HEK293T (cell line): Measurements from ENCODE around the gene PBRM1.
A peak's percentile ranks its signal among the peaks of the same experiment; 100 is the strongest.

Experiments used
- CTCF ChIA-PET: fragments of 350-600 bp; formaldehyde crosslinking; extraction: SDS; loops from one replicate; lab custom pipeline; 2021; ENCODE audit warnings: antibody characterized with exemption, inconsistent platforms; lab: Yijun Ruan, JAX
- POLR2A ChIA-PET: fragments of 350-600 bp; formaldehyde crosslinking; extraction: SDS; loops from one replicate; lab custom pipeline; 2020; ENCODE audit warnings: antibody characterized with exemption, inconsistent platforms; lab: Yijun Ruan, JAX
- DNase-seq: peaks from one replicate; pipeline ENCODE4 v3.0.0; 2012; ENCODE audit warnings: mixed read lengths; ENCODE audit errors: extremely low spot score
- ARNT ChIP-seq: fragments of 450-650 bp; IDR thresholded peaks from 2 replicates; pipeline ENCODE4 v1.6.1; 2017; ENCODE audit warnings: mild to moderate bottlenecking
- BHLHE40 ChIP-seq: fragments of 450-650 bp; IDR thresholded peaks from 2 replicates; pipeline ENCODE4 v1.6.1; 2016; ENCODE audit warnings: mild to moderate bottlenecking, moderate library complexity, borderline replicate concordance
- CTBP1 ChIP-seq: fragments of 450-650 bp; IDR thresholded peaks from 2 replicates; pipeline ENCODE4 v1.6.1; 2016; ENCODE audit warnings: borderline replicate concordance
- ELF4 ChIP-seq: fragments of 450-650 bp; IDR thresholded peaks from 2 replicates; pipeline ENCODE4 v1.6.1; 2017; ENCODE audit warnings: antibody characterized with exemption
- FOXA1 ChIP-seq: fragments of 450-650 bp; IDR thresholded peaks from 2 replicates; pipeline ENCODE4 v1.6.1; 2016; ENCODE audit warnings: mild to moderate bottlenecking
- FOXK2 ChIP-seq: fragments of 450-650 bp; IDR thresholded peaks from 2 replicates; pipeline ENCODE4 v1.6.1; 2016; ENCODE audit warnings: mild to moderate bottlenecking
- FOXM1 ChIP-seq: fragments of 450-650 bp; IDR thresholded peaks from 2 replicates; pipeline ENCODE4 v1.6.1; 2017; ENCODE audit warnings: mild to moderate bottlenecking, borderline replicate concordance
- HDGF ChIP-seq: fragments of 450-650 bp; IDR thresholded peaks from 2 replicates; pipeline ENCODE4 v1.6.1; 2017; ENCODE audit warnings: antibody characterized with exemption, borderline replicate concordance
- L3MBTL2 ChIP-seq: fragments of 450-650 bp; conservative IDR thresholded peaks from 2 replicates; pipeline ENCODE4 v1.6.1; 2016; ENCODE audit warnings: mild to moderate bottlenecking
- LEF1 ChIP-seq: fragments of 450-650 bp; IDR thresholded peaks from 2 replicates; pipeline ENCODE4 v1.6.1; 2017; ENCODE audit warnings: mild to moderate bottlenecking, borderline replicate concordance
- NFRKB ChIP-seq: fragments of 450-650 bp; IDR thresholded peaks from 2 replicates; pipeline ENCODE4 v1.6.1; 2016; ENCODE audit warnings: mild to moderate bottlenecking, moderate library complexity
- PKNOX1 ChIP-seq: fragments of 450-650 bp; IDR thresholded peaks from 2 replicates; pipeline ENCODE4 v1.6.1; 2016
- SP1 ChIP-seq: fragments of 450-650 bp; IDR thresholded peaks from 2 replicates; pipeline ENCODE4 v1.6.1; 2017
- SUZ12 ChIP-seq: fragments of 450-650 bp; IDR thresholded peaks from 2 replicates; pipeline ENCODE4 v1.6.1; 2016; ENCODE audit warnings: mild to moderate bottlenecking
- TARDBP ChIP-seq: fragments of 450-650 bp; IDR thresholded peaks from 2 replicates; pipeline ENCODE4 v1.6.1; 2016
- ZNF384 ChIP-seq: fragments of 450-650 bp; IDR thresholded peaks from 2 replicates; pipeline ENCODE4 v1.6.1; 2016

The PBRM1 gene

GRCh38 chr3:52651592-52651991 lies 34.1 kb downstream of the PBRM1 start:
- no peak for TF ChIP-seq ELF4
- no peak for TF ChIP-seq SP1
- no peak for TF ChIP-seq HDGF
- TF ChIP-seq CTBP1 = no peak
- TF ChIP-seq BHLHE40 = no peak
- no peak for TF ChIP-seq NFRKB
- no peak for TF ChIP-seq FOXK2
- TF ChIP-seq TARDBP = no peak
- no peak for TF ChIP-seq ARNT
- no peak for TF ChIP-seq PKNOX1
- TF ChIP-seq LEF1 = no peak
- no peak for TF ChIP-seq ZNF384
- no peak for TF ChIP-seq L3MBTL2
- no peak for TF ChIP-seq FOXM1
- TF ChIP-seq FOXA1 = no peak
- no peak for TF ChIP-seq SUZ12
- CTCF ChIA-PET = no interaction called here
- POLR2A ChIA-PET = no interaction called here
- no peak for DNase-seq

DNA sequence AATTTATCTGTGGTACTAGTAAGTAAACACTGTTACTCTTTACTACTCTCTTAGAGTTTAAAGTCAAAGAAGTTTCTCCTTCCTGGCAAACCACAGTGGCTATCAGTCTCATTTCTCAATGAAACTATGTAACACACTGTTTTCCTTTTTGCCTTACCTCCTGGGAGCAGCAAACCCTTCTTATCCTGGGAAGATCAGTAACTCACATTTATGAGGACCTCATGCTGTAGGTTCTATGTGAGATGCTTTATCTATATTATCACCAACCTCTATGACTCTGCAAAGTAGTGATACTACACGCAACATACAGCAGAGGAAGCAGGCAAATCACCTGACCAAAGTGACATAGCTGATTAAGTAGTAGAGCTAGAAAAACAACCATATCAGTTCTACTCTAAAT lies 35.3 kb downstream of the PBRM1 start:
- POLR2A ChIA-PET = no interaction called here
- TF ChIP-seq FOXK2 = no peak
- no peak for TF ChIP-seq ARNT
- no peak for TF ChIP-seq L3MBTL2
- no peak for TF ChIP-seq NFRKB
- TF ChIP-seq HDGF = no peak
- TF ChIP-seq SP1 = no peak
- no peak for TF ChIP-seq CTBP1
- TF ChIP-seq BHLHE40 = no peak
- TF ChIP-seq SUZ12 = no peak
- no peak for TF ChIP-seq LEF1
- TF ChIP-seq ZNF384 = no peak
- TF ChIP-seq FOXM1 = no peak
- TF ChIP-seq PKNOX1 = no peak
- no peak for TF ChIP-seq ELF4
- TF ChIP-seq FOXA1 = no peak
- TF ChIP-seq TARDBP = no peak
- CTCF ChIA-PET = no interaction called here
- DNase-seq = no peak

- POLR2A ChIA-PET = no interaction called here
- DNase-seq = no peak
- CTCF ChIA-PET = no interaction called here
- TF ChIP-seq L3MBTL2 (no peak), ARNT (no peak), TARDBP (no peak), CTBP1 (no peak), LEF1 (no peak), BHLHE40 (no peak), HDGF (no peak), PKNOX1 (no peak), ZNF384 (no peak), SUZ12 (no peak)
Observed at GRCh38 chr3:52649461-52650210, 36.1 kb downstream of the PBRM1 start.

DNA sequence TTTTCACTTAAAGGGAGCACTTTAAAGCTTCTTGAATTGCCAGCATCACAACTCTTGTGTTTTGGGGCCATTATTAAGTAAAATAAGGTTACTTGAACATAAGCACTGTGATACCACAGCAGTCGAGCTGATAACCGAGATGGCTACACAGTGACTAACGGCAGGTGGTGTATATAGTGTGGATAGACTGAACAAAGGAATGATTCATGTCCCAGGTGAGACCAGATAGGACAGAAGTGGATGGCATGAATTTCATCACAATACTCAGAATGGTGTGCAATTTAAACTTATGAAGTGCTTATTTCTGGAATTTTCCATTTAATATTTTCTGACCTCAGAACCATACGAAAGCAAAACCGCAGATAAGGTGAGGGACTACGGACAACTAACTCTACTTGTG lies 40.2 kb downstream of the PBRM1 start:
- ChIA-PET POLR2A (no interaction called here), CTCF (no interaction called here)
- no peak for DNase-seq
- TF ChIP-seq LEF1 (no peak), HDGF (no peak), ARNT (no peak), ZNF384 (no peak), ELF4 (no peak), SP1 (no peak), FOXK2 (no peak), SUZ12 (no peak), L3MBTL2 (no peak), NFRKB (no peak), CTBP1 (no peak), FOXM1 (no peak), FOXA1 (no peak), TARDBP (no peak), PKNOX1 (no peak), BHLHE40 (no peak)

- CTCF ChIA-PET = interaction anchor here (0.7 kb wide), 1 partner anchor 505 kb away, joined by 3 read pairs; no protein-coding TSS in a partner anchor
- no peak for DNase-seq
- TF ChIP-seq SUZ12 (no peak), L3MBTL2 (no peak), BHLHE40 (no peak), ELF4 (no peak), ZNF384 (peak; percentile 85)
- POLR2A ChIA-PET = no interaction called here
Observed at GRCh38 chr3:52636673-52637072, 49.0 kb downstream of the PBRM1 start.

GRCh38 chr3:52633786-52634185 lies 51.9 kb downstream of the PBRM1 start:
- DNase-seq = no peak
- ChIA-PET POLR2A (no interaction called here), CTCF (no interaction called here)
- TF ChIP-seq SUZ12 (no peak), FOXK2 (no peak), FOXA1 (no peak), ZNF384 (no peak), HDGF (no peak), L3MBTL2 (no peak), FOXM1 (no peak), TARDBP (no peak), ARNT (no peak), ELF4 (no peak), LEF1 (no peak), NFRKB (no peak)
